ENCODE data around the gene RLN3.
"Not testable (repeated sequence)": the region's sequence is repeated elsewhere in the genome, so short reads cannot be mapped to it uniquely, and the experiment has no call there.

Gene RLN3

GRCh38 chr19:14023404-14024235 lies 4.3 kb upstream of the RLN3 start:
- DNase-seq: no peak

DNA sequence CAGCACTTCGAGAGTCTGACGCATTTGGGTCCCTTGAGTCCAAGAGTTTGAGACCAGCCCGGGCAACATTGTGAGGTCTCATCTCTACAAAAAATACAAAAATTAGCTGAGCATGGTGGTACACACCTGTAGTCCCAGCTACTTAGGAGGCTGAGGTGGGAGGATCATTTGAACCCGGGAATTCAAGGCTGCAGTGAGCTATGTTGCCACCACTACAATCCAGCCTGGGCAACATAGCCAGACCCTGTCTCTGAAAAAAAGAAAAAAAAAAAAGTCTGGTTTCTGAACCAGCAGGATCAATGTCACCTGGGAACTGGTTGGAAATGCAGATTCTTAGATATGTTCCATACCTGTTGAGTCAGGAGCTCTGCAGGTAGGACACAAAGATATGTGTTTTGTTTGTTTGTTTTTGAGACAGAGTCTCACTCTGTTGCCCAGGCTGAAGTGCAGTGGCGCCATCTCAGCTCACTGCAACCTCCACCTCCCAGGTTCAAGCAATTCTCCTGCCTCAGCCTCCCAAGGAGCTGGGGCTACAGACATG lies 1.2 kb upstream of the RLN3 start:
- not testable (repeated sequence) for DNase-seq

DNA sequence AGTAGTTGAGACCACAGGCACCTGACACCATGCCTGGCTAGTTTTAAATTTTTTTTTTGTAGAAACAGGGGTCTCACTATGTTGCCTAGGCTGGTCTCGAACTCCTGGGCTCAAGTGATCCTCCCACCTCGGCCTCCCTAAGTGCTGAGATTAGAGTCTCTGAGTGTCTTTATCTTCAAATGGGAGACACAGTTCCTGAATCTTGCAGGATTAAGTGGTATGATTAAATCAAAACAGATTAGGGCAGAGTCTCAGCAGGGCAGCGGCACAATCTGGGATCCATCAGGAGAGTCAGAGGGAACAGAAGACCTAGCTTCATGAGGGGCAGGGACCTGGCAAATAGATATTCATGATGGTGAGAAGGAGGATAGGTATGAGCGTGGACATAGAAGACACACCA lies 953 bp downstream of the RLN3 start:
- no peak for DNase-seq

- no peak for DNase-seq
Measured at GRCh38 chr19:14030997-14031718, 3.2 kb downstream of the RLN3 start.

DNA sequence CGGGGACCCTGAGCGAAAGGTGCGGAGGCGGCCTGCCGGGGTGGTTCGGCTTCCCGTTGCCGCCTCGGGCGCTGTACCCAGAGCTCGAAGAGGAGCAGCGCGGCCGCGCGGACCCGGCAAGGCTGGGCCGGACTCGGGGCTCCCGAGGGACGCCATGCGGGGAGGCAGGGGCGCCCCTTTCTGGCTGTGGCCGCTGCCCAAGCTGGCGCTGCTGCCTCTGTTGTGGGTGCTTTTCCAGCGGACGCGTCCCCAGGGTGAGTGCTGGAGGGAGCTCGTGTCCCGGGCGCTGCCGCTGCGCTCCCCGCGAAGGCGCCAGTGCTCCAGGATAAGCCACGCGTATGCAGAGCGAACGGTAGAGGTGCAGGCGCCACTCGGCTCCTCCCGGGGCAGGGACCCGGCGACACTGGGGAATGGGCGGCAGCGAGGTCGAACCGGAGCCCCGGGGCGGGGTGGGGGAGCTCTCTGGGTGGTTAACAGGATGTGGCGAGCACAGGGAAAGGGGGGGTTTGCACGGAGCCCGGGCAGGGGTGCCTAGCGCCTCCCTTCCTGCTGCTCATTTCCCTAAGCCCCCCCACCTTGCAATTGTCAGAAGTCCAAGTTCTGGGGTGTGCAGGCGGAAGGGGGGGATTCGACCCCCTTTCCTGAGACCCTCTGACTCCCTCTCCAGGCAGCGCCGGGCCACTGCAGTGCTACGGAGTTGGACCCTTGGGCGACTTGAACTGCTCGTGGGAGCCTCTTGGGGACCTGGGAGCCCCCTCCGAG lies 4.0 kb downstream of the RLN3 start, which contains the start of gene IL27RA:
Gene IL27RA, plus strand, starts transcription at position 44 of the 762 bp plus-strand sequence. Its CDS starts 111 bp downstream, at position 155.
- DNase-seq: no peak

DNA sequence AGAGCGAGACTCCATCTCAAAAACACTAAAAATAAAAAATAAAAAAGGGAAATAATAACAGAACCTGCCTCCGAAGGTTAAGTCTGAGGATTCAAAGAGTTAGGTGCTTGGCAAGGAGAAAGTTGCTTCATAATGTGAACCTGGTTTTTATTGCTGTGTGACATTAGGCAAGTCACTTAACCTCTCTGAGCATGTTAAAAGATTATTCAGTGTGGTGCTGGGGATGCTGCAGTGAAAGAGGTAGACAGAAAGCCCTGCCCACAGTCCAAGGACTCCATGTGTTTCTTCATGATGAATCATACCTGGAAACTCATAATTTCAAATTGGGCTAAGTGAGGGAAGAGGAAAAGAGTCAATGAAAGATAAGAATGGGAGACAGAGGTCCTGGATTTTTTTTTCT lies 6.0 kb downstream of the RLN3 start:
- no peak for DNase-seq

DNA sequence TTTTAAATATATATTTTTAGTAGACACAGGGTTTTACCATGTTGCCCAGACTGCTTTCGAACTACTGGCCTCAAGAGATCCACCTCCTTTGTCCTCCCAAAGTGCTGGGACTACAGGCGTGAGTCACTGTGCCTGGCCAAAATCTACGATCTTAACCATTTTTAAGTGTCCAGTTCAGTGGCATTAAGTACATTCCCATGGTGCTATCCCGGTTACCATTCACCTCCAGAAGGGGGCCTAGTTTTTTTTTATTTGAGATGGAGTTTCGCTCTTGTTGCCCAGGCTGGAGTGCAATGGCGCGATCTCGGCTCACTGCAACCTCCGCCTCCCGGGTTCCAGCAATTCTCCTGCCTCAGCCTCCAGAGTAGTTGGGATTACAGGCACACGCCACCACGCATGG lies 7.2 kb downstream of the RLN3 start:
- not testable (repeated sequence) for DNase-seq

- DNase-seq: no peak
Measured at GRCh38 chr19:14035706-14036105, 7.8 kb downstream of the RLN3 start.

DNA sequence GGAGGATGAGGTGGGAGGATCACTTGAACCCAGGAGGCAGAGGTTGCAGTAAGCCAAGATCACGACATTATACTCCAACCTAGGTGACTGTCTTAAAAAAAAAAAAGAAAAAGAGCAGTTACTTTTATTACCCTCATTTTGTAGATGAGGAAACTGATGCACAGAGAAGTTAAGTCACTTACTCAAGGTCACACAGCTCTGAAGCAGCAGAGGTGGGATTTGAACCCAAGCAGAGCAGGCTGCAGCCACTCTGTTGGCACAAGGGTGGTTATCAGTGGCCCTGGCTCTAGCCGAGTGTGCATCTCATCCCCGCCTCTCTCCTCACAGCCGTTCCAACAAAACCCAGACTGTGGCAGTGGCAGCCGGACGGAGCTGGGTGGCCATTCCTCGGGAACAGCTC lies 11.2 kb downstream of the RLN3 start:
- no peak for DNase-seq

GRCh38 chr19:14042659-14043608 lies 15.0 kb downstream of the RLN3 start:
- DNase-seq: not testable (repeated sequence)

DNA sequence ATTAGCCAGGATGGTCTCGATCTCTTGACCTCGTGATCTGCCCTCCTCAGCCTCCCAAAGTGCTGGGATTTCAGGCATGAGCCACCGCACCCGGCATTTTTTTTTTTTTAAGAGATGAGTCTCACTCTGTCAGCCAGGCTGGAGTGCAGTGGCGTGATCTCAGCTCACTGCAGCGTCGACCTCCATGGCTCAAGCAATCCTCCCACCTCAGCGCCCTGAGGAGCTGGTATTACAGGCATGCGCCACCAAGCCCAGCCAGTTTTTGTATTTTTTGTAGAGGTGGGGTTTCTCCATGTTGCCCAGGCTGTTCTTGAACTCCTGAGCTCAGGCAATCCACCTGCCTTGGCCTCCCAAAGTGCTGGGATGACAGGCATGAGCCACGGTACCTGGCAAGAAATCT lies 19.9 kb downstream of the RLN3 start:
- DNase-seq: not testable (repeated sequence)

GRCh38 chr19:14048443-14049153 lies 20.6 kb downstream of the RLN3 start:
- no peak for DNase-seq

DNA sequence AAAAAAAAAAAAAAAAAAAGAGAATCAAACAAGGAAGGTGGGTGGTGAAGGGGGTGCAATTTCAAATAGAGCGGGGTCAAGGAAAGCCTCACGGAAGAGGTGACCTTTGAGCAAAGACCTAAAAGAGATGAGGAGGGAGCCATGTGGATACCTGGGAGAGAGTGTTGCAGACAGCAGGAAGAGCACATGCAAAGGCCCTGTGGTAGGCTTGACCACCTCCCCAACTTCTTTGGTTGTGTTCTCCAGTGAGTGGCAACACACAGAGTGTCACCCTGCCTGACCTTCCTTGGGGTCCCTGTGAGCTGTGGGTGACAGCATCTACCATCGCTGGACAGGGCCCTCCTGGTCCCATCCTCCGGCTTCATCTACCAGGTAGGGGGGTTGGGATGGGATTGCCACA lies 22.6 kb downstream of the RLN3 start:
- DNase-seq: no peak

GRCh38 chr19:14050961-14051360 lies 23.0 kb downstream of the RLN3 start:
- DNase-seq: not testable (repeated sequence)

DNA sequence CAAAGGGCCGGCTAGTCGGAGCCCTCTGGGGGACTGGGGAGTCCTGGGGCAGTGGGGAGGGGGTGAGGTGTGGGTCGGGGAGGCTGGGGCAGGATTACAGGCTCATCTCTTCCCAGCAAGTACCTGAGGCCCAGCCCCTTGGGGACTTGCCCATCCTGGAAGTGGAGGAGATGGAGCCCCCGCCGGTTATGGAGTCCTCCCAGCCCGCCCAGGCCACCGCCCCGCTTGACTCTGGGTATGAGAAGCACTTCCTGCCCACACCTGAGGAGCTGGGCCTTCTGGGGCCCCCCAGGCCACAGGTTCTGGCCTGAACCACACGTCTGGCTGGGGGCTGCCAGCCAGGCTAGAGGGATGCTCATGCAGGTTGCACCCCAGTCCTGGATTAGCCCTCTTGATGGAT lies 24.0 kb downstream of the RLN3 start:
- DNase-seq: no peak

DNA sequence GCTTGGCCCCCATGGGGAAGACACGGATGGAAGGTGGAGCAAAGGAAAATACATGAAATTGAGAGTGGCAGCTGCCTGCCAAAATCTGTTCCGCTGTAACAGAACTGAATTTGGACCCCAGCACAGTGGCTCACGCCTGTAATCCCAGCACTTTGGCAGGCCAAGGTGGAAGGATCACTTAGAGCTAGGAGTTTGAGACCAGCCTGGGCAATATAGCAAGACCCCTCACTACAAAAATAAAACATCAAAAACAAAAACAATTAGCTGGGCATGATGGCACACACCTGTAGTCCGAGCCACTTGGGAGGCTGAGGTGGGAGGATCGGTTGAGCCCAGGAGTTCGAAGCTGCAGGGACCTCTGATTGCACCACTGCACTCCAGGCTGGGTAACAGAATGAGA lies 24.5 kb downstream of the RLN3 start:
- no peak for DNase-seq

GRCh38 chr19:14053032-14053431 lies 25.1 kb downstream of the RLN3 start:
- DNase-seq: no peak

GRCh38 chr19:14053500-14053899 lies 25.6 kb downstream of the RLN3 start:
- no peak for DNase-seq

GRCh38 chr19:14054099-14054498 lies 26.2 kb downstream of the RLN3 start:
- DNase-seq: no peak

- DNase-seq: no peak
Measured at GRCh38 chr19:14054721-14055120, 26.8 kb downstream of the RLN3 start.

DNA sequence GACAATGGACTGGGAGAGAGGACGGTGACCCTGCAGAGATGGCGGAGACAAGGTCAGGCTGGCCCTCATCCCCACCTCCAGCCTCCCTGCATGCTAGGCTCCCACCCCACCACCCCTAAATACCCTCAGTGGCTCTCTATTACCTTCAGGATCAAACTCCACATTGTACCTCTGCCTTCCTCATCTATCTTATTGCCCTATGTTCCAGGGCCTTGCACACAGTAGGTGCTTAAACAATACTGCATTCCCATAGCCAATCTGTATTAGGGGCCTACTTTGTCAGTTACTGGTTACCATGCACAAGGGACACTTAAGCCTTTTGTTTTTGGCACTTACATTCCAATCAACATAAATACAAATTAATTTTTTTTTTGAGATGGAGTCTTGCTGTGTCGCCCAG lies 27.4 kb downstream of the RLN3 start:
- DNase-seq: no peak
